Ramos (cell line): Measurements from ENCODE around the gene SIN3B.

Experiments
- in situ Hi-C: fragments of 300-500 bp; cut with MboI; formaldehyde crosslinking; loops from one replicate; pipeline ENCODE4 v1.14.3; 2022; ENCODE audit warnings: low sequenced_read_pairs; ENCODE audit not compliant: unreplicated experiment

SIN3B gene

DNA sequence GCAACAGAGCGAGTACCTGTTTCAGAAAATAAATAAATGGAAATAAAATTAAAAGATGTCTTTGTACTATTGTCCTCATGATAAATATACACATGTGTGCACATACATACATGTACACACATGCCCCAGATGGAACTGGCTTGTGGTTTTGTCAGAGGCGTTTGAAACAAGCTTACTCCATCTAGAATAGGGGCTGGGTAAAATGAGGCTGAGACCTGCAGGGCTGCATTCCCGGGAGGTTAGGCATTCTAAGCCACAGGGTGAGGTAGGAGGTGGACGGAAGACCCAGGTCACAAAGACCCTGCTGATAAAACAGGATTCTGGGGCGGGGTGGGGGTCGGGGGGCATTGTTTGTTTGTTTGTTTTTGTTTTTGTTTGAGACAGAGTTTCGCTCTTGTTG lies 8.1 kb upstream of the SIN3B start:
- in situ Hi-C loops: no loop called here

DNA sequence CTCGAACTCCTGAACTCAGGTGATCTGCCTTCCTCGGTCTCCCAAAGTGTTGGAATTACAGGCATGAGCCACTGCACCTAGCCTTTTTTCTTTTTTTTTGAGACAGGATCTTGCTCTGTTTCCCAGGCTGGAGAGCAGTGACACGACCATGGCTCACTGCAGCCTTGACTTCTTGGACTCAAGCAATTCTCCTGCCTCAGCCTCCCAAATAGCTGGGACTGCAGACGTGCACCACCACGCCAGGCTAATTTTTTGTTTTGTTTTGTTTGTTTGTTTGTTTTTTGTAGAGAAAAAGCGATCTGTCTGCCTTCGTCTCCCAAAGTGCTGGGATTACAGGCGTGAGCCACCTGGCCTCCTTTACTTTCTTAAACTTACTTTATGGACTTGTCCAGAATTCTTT lies 6.5 kb upstream of the SIN3B start:
- in situ Hi-C loops: no loop called here

GRCh38 chr19:16824658-16825311 lies 4.4 kb upstream of the SIN3B start:
- in situ Hi-C loops: no loop called here

DNA sequence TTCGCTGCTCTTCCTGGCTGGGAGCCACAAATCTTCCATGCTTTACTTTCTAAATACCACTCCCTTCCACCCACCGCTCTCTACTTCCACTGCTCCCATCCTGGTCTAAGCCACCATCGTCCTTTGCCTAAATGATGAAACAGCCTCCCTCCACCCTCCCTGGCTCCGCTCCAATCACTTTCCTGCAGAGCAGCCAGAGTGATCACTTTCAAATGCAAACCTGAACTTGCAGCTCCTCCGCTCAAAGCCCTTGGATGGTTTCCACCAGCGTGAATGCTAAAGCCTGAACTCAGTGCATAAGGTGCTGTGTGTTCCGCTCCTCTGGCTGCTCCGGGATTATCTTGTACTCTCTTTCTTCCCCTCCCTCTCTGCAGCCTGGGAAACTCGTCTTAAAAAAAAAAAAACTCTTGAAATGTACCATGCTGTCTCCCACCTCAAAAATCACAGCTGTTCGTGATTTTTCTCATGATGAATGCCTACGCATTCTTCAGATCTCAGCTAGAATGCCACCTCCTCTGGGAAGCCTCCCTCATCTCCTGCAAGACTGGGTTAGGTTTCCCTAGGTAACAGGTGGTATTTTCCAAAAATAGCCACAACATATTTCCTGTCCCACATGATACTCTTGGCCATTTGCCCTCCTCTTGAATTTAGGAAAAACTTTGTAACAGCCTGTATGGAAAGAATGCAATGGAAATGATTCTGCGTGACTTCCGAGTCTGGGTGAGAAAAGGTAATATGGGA lies 3.7 kb upstream of the SIN3B start:
- in situ Hi-C loops: no loop called here

GRCh38 chr19:16829822-16830289 lies 658 bp downstream of the SIN3B start:
- in situ Hi-C loops: no loop called here

DNA sequence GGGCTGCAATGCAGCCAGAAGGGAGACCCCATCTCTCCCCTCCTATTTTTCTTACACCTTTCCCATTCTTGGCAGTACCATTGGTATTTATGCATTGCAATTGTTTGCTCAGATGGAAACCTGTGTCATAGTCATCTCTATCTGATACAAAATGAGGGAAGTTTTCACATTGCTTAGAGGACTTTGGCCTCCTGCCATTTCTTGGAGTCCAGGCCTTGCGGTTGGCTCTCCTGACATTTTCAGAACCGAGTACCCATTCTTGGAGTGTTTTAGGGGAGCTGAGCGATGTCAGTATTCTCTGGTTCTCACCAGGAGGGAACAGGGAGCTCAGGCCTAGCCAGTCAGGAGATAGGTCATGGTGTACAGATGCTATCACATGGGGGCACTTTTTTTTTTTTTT lies 1.5 kb downstream of the SIN3B start:
- in situ Hi-C loops: no loop called here

- in situ Hi-C loops: no loop called here
Observed at GRCh38 chr19:16831531-16831930, 2.3 kb downstream of the SIN3B start.

- in situ Hi-C loops: no loop called here
Observed at GRCh38 chr19:16834747-16835146, 5.5 kb downstream of the SIN3B start.

- in situ Hi-C loops: no loop called here
Observed at GRCh38 chr19:16836115-16837034, 7.2 kb downstream of the SIN3B start.

DNA sequence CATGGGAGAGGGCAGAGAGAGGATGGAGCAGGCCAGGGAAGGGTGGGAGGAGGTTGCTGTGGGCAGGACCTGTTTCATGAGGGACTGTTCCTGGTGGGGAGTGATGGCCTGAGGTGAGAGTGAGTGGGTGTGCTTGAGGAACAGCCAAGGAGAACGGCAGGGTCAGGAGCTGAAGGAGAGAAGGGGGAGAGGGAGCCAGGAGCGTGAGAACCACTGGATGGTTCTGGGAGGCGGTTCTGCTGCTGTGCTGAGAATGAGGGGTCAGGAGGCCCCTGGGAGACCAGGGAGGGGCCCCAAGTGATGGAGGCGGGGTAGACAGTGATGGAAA lies 7.8 kb downstream of the SIN3B start:
- in situ Hi-C loops: no loop called here

- in situ Hi-C loops: no loop called here
Observed at GRCh38 chr19:16841391-16841926, 12.3 kb downstream of the SIN3B start.

- in situ Hi-C loops: no loop called here
Observed at GRCh38 chr19:16846901-16847300, 17.7 kb downstream of the SIN3B start.

DNA sequence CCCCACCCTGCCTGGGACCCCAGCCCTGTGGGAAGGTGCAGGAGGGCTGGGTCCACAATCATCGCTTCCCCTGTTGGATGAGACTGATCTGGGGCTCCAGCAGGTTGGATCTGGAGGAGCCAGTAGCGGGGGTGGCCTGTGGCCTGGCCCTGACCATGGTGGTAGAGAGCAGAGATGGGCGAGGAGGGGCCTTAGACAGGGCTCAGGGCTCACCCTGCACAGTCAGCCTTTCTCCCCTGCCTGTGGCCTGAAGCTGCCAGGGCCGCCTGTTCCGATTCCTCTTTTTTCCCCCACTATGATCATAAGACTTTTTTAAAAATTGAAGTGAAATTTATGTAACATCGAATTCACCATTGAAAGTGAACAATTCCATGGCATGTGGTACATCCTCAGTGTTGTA lies 18.2 kb downstream of the SIN3B start:
- in situ Hi-C loops: no loop called here

- in situ Hi-C loops: no loop called here
Observed at GRCh38 chr19:16849168-16849567, 20.0 kb downstream of the SIN3B start.

- in situ Hi-C loops: no loop called here
Observed at GRCh38 chr19:16850133-16850532, 20.9 kb downstream of the SIN3B start.

- in situ Hi-C loops: no loop called here
Observed at GRCh38 chr19:16851031-16851712, 22.0 kb downstream of the SIN3B start.

GRCh38 chr19:16853066-16853465 lies 23.9 kb downstream of the SIN3B start:
- in situ Hi-C loops: no loop called here

GRCh38 chr19:16856091-16856490 lies 26.9 kb downstream of the SIN3B start:
- in situ Hi-C loops: no loop called here

- in situ Hi-C loops: no loop called here
Observed at GRCh38 chr19:16859626-16860025, 30.4 kb downstream of the SIN3B start.

DNA sequence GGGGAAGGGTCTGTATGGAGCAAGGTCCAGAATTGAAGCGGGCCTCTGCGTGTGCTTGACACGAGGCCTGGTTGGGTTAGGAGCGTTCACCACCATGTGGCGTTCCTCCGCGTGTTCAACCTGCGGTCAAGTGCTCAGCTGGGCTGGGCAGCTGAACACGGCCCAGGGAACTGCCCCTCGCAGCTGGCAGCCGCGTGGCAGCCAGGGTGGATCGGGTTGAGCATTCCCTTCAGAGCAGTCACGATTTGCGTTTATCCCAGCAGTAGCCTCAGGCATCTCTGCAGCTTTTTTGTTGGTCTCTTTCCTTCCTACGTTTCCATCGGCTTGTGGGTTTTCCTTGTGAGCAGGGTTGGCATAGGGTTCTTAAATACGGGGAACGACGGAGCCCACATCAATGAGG lies 30.9 kb downstream of the SIN3B start:
- in situ Hi-C loops: no loop called here
